Measurements from ENCODE around the gene ZNF20.
"Not testable (repeated sequence)": the region's sequence is repeated elsewhere in the genome, so short reads cannot be mapped to it uniquely, and the experiment has no call there.

Gene ZNF20

DNA sequence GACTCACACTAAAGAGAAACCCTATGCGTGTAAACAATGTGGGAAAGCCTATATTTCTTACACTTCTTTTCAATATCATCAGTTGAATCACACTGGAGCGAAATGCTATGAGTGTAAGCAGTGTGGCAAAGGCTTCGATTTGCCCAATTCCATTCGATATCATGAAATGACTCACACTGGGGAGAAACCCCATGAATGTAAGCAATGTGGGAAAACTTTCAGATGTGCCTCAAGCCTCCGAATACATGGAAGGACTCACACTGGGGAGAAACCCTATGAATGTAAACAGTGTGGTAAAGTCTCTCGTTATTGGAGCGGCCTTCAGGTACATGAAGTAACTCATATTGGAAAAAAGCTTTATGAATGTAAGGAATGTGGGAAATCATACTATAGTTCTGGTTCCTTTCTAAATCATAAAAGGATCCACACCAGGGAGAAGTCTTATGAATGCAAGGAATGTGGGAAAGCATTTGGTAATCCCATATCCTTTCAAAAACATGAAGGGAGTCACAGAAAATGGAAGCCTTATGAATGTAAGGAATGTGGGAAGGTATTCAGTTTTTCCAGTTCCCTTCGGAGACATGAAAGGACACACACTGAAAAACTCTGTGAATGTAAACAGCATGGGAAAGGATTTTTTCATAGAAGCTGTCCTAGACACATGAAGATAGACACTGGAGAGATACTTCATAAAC lies 28.1 kb downstream of the ZNF20 start:
- DNase-seq: no peak

DNA sequence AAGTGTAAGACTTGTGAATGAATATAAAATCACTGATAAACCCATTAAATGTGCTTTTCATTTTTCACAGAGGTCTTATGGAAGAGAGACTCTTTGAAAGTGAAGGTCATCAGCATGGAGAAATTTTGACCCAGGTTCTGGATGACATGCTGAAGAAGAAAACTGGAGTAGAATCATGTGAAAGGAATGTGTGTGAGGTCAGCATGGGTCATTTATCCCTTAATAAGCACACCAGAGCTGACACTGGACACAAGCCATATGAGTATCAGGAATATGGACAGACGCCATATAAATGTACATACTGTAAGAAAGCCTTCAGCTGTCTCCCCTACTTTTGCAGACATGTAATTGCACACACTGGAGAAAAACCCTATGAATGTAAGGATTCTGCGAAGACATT lies 29.0 kb downstream of the ZNF20 start:
- no peak for DNase-seq

DNA sequence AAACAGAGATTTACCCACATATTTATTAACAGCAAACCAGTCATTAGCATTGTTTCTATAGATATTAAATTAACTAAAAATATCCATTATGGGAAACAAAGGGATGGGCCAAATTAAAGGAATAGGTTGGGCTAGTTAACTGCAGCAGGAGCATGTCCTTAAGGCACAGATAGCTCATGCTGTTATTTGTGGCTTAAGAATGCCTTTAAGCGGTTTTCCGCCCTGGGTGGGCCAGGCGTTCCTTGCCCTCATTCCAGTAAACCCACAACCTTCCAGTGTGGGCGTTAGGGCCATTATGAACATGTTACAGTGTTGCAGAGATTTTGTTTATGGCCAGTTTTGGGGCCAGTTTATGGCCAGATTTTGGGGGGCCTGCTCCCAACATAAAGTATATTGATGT lies 36.2 kb downstream of the ZNF20 start:
- not testable (repeated sequence) for DNase-seq

DNA sequence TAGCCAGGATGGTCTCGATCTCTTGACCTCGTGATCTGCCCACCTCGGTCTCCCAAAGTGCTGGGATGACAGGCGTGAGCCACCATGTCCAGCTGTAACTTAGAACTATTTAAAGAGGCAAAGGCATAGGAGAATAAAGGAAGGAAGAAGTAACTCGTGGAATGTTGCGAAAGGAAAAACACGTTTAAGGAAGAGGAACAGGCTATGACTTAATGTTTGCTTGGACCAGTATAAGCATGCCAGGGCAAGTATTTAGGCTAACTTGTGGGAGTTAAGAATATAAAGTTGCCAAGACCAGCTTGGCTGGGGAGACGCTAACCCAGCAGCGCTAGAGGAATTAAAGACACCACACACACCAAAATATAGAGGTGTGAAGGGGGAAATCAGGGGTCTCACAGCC lies 42.1 kb downstream of the ZNF20 start:
- no peak for DNase-seq

DNA sequence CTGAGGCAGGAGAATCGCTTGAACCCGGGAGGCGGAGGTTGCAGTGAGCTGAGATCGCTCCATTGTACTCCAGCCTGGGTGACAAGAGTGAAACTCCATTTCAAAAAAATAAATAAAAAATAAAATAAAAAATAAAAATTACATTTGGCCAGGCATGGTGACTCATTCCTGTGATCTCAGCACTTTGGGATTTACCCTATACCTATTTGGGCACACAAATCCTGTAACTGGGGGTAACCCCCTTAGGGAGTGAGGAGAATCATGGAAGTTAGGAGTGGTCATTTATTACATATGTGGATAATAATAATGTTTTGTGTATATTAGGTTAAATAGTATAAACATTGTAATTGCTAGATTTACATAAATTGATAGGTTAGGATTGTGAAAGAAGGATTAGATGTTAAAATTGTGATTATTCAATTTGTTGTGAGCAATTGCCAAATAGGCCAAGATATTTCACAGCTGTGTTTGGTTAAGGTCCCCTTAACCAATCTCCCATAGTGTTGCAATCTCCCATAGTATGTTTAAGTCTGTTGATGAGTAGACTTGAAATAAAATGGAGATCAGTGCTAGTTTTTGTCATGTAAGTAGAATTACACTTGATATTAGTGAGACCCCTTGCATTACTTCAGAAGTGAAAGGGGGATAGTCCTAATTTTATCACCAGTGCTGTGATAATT lies 44.9 kb downstream of the ZNF20 start:
- DNase-seq: no peak

DNA sequence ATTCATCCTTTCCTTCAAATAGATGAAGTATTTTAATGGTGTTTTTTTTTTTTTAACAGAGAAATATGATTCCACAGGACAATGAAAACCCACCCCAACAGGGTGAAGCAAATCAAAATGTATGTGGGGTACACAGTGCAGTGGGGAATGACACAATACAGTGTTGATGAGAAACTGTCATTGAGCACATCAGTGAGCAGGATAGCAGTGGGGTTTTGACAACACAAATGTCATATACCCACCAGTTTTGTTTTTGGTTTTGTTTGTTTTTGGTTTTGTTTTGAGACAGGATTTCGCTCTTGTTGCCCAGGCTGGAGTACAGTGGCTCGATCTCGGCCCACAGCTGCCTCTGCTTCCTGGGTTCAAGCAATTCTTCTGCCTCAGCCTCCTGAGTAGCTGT lies 46.4 kb downstream of the ZNF20 start:
- DNase-seq: no peak

DNA sequence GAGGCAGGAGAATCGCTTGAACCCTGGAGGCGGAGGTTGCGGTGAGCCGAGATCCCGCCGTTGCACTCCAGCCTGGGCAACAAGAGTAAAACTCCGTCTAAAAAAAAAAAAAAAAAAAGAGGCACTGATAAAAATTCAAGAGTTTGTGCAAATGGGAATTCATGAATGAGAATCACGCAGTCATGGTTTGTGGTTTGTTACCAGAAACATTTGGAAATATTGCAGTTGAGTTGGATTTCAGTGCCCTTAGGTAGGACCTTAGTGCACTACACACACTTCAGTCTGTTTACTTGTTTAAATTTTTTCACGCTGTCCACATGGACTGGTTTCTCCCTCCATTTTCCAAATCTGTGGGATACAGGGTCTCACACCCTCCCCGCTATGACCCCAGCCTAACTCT lies 47.2 kb downstream of the ZNF20 start:
- no peak for DNase-seq

DNA sequence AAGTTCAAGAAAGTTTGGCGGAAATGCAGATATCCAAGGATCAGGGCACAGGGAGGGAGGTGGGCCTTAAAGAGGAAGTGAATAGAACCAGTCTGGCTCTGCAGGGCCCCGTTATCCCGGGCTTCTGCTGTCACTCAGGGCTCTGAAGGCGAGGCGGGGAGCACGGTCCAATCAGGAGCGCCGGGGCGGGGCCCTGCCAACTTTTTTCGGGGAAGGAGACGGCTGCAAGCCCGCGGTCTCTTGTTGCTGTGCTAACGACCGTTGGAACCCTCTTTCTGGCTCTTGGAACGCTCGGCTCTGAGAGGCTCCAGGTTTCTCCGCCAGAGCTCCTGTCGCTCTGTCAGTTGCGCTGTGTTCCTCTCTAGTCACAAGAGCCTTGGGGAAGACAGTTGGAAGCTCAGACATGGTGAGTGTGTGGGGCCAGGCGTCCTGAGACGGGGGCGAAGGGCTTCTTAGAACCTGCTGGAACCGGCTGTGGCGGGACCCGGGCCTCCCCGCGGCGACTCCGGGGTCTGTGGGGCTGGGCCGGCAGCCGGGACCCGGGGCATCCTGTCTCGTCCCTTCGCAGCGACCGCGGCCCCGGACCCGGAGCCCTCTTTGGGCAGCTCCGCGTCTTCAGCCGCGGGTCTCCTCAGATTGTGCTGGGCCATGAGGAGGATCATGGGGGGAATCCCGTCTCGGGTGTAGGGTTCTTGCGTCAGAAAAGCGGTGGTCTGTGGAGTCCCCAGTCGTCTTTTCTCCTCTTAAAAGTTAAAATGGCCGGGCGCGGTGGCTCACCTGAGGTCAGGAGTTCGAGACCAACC lies 47.9 kb downstream of the ZNF20 start:
- no peak for DNase-seq

DNA sequence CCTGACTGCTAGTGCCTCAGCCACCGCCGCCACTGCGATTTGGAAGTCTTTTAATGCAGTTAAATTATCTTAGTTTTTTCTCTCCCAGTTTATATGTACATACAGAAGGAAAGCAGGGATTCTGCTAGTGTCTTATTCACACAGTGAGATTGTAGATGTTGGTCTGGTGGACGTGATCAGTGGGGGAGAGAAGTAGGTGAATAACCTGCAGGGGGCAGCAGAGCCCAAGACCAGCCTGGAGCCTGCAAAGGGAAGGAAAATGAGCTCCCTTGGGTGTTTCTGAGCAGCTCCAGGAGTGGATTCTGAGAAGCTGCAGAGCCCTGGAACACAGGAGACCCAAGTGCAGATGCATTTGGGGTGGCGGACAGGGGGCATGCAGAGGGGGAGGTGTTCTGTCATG lies 49.3 kb downstream of the ZNF20 start:
- no peak for DNase-seq

DNA sequence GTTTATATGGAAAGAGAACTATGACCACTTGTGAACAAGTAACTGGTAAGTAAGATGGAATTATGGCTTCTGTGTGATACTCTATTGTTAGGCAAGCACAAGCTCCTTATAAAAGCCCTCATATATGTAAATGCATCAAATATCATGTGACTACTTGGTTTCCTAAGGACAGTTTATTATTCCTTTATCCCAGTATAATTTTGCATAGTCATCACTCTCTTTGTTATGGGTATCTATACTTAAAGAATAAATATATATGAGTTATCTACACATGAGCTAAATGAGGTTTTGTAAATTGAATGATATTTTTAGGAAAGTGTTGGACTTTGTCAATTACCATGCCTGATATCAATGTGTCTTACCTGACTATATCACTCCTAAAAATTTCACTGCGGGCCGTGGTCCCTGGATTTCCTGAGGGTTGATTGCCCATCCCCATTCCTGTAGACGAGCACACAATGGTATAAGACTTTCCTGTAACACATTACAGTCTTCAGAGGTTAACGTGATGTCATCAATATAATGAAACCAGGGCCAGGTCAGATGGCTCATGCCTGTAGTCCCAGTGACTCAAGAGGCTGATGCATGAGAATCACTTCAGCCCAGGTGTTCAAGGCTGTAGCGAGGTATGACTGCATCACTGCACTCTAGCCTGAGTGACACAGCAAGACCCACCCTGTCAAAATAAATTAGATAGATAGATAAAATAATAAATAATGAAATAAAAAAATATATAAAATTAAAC lies 54.9 kb downstream of the ZNF20 start:
- no peak for DNase-seq

DNA sequence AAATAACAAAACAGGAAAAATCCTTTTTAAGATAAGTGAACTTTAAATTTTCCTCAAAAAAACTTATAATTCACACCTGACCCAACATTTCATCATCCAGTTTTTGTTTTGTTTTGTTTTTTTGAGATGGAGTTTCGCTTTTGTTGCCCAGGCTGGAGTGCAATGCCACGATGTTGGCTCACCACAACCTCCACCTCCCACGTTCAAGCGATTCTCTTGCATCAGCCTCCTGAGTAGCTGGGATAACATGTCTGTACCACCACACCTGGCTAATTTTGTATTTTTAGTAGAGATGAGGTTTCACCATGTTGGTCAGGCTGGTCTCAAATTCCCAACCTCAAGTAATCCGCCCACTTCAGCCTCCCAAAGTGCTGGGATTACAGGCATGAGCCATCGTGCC lies 56.8 kb downstream of the ZNF20 start:
- not testable (repeated sequence) for DNase-seq
